Astrocyte of the spinal cord (primary cell): ENCODE results near the gene YAE1.

Experiments
- DNase-seq: peaks from one replicate; pipeline ENCODE4 v3.0.0; 2011; ENCODE audit warnings: low read depth, low spot score
- H3K4me3 ChIP-seq: 2 replicates; pipeline ENCODE4 v1.5.1; 2011; ENCODE audit warnings: low read depth, mild to moderate bottlenecking, low read length, moderate library complexity
- CTCF ChIP-seq: IDR thresholded peaks from 2 replicates; pipeline ENCODE4 v1.5.1; 2012; ENCODE audit warnings: low read depth, mild to moderate bottlenecking, low read length, inconsistent platforms
- in situ Hi-C: cut with HindIII; loops from 2 replicates; pipeline ENCODE4 v1.10.0; 2017; ENCODE audit warnings: low sequenced_read_pairs

Gene YAE1

DNA sequence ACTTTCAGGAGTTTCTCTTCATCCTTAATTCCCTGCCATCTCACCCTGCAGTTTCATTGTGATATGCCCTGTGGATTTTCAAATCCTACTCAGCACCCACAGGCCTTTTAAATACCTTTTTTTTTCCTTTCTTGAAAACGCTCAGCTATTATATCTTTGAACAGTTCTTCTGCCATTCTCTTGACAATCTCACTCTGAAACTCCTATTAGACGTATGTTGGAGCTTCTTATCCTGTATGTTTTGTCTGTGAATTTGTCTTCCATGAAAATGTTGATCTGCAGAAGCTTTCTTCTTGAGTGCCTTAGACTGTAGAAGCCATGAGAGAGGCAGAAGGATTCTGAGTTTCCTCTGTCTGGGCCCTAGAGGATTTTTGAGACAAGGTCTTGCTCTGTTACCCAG, 18.9 kb upstream of the YAE1 start:
- no peak for DNase-seq
- no peak for TF ChIP-seq CTCF
- in situ Hi-C loops, result no loop called here
- no peak overlapping the region for H3K4me3 ChIP-seq

GRCh38 chr7:39550411-39550810, 15.8 kb upstream of the YAE1 start:
- TF ChIP-seq CTCF, result no peak
- H3K4me3 ChIP-seq, result no peak overlapping the region
- in situ Hi-C loops, result no loop called here
- no peak for DNase-seq

DNA sequence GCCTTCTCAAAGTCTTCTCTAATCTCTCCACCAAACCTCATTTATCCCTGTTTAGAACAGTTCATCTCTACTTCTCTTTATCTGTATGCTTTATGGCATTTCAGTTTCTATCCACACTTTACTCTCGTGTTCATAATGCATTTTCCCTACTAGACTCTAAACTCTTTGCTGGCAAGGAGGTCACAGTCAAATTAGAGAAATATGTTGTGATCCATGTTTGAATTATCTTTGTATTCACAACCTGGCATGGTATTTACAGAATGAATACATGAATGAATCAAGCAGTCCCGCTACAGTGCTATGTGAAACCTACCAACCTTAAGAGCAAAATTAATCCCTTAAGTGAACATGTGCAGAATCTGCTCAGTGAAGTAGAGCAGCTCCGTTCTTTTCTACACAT, 12.8 kb upstream of the YAE1 start:
- no peak overlapping the region for H3K4me3 ChIP-seq

DNA sequence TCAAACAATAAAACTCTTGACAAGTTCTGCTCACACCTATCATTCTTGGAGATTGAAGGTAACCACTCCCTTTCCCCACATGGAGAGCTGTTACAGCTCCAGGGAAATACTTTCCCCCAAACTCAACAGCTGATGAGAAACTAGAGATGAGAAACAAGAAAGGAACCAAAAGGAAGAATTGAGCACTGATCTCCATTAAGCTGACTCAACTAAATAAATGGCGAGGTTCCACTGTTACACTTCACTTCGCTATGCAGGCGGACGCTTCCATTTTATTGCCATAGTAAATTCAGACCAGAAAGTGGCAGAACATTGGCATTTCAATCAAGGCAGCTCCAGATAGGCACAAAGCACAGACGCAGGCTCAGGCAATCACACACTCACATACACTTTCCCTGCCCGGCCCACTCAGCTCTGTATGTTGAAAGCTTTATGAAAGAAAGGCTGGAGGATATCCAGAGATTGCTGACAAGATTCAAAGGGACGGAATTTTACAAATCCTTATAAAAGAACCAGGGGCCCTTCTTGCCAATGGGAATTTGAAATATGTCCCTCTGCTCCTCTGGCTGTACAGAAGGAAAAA, 11.5 kb upstream of the YAE1 start:
- no peak for DNase-seq
- in situ Hi-C loops, result no loop called here
- no peak for TF ChIP-seq CTCF
- H3K4me3 ChIP-seq, result no peak overlapping the region

More for the DNA sequence above, 12.8 kb upstream of the YAE1 start:
- TF ChIP-seq CTCF, result no peak
- no peak for DNase-seq
- in situ Hi-C loops, result no loop called here

DNA sequence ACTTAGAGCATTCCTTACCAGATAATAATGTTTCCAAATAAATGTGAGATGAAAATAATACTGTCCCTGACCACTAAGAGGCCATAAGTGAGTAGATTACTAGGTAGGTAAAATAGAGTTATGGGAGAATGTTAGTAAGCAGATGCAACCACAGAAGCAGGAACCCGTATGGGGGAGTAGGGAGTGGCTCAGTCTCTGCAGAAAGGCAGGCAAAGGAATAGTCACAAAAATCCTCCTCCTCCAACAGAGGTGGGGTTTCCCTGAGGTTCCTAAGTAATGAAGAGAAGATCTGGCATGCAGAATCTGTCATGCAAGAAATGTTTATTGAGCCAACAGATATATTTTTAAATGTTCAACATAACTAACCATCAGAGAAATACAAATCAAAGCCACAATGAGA, 9.0 kb upstream of the YAE1 start:
- no peak for TF ChIP-seq CTCF
- in situ Hi-C loops, result no loop called here
- no peak overlapping the region for H3K4me3 ChIP-seq
- no peak for DNase-seq

DNA sequence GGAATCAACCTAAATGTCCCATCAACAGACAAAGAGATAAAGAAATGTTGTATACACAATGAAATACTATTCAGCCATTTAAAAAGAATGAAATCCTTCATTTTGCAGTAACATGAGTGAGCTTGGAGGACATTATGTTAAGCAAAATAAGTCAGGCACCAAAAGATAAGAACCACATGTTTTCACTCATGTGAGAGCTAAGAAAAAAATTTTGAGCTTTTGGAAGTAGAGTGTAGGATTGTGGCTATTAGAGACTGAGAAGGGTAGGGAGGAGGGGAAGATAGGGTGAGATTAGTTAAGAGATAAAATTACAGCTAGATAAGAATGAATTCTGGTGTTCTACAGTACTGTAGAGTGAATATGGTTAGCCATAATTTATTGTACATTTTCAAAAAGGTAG, 8.3 kb upstream of the YAE1 start:
- in situ Hi-C loops, result no loop called here
- DNase-seq, result no peak

More for the DNA sequence above, 8.3 kb upstream of the YAE1 start:
- TF ChIP-seq CTCF, result no peak
- no peak overlapping the region for H3K4me3 ChIP-seq
